MM.1S (cell line): ENCODE measurements around the gene FIBIN.

Experiments
- DNase-seq: peaks from one replicate; pipeline ENCODE4 v3.0.0-alpha.2; 2015
- H2AFZ ChIP-seq: fragments of 300-600 bp; sonication (generic); 2 replicates; pipeline ENCODE4 v1.6.0; 2016; ENCODE audit warnings: antibody characterized with exemption, low read length
- H3F3A ChIP-seq: fragments of 300-600 bp; sonication (generic); 2 replicates; pipeline ENCODE4 v1.6.1; 2016; ENCODE audit warnings: mild to moderate bottlenecking, antibody characterized with exemption, low read length, moderate library complexity, mixed read lengths; ENCODE audit not compliant: insufficient read depth
- H3K27ac ChIP-seq: fragments of 300-600 bp; sonication (generic); 2 replicates; pipeline ENCODE4 v1.5.1; 2016; ENCODE audit warnings: mild to moderate bottlenecking, low read length
- H3K27me3 ChIP-seq: fragments of 300-600 bp; sonication (generic); replicated peaks from 2 replicates; pipeline ENCODE4 v1.6.0; 2016; ENCODE audit warnings: low read length; ENCODE audit not compliant: insufficient read depth
- H3K36me3 ChIP-seq: fragments of 300-600 bp; sonication (generic); replicated peaks from 2 replicates; pipeline ENCODE4 v1.6.1; 2016; ENCODE audit warnings: mild to moderate bottlenecking, low read length, mixed read lengths; ENCODE audit not compliant: insufficient read depth
- H3K4me1 ChIP-seq: fragments of 300-600 bp; sonication (generic); 2 replicates; pipeline ENCODE4 v1.6.1; 2016; ENCODE audit warnings: low read length, mixed read lengths
- H3K4me2 ChIP-seq: fragments of 300-600 bp; sonication (generic); 2 replicates; pipeline ENCODE4 v1.6.0; 2016; ENCODE audit warnings: low read depth, low read length
- H3K4me3 ChIP-seq: fragments of 300-600 bp; sonication (generic); 2 replicates; pipeline ENCODE4 v1.5.1; 2016; ENCODE audit warnings: low read length, mixed read lengths
- H3K79me2 ChIP-seq: fragments of 300-600 bp; sonication (generic); 2 replicates; pipeline ENCODE4 v1.6.1; 2016; ENCODE audit warnings: mixed run types, low read length, mixed read lengths
- H3K9ac ChIP-seq: fragments of 300-600 bp; sonication (generic); 2 replicates; pipeline ENCODE4 v1.6.1; 2016; ENCODE audit warnings: low read length, mixed read lengths
- H3K9me2 ChIP-seq: fragments of 300-600 bp; sonication (generic); replicated peaks from 2 replicates; pipeline ENCODE4 v1.6.1; 2016; ENCODE audit warnings: mild to moderate bottlenecking, low read length, mixed read lengths; ENCODE audit not compliant: insufficient read depth
- H3K9me3 ChIP-seq: fragments of 300-600 bp; sonication (generic); replicated peaks from 2 replicates; pipeline ENCODE4 v1.6.1; 2016; ENCODE audit warnings: mild to moderate bottlenecking, low read length, mixed read lengths; ENCODE audit not compliant: insufficient read depth
- H4K20me1 ChIP-seq: fragments of 300-600 bp; sonication (generic); 2 replicates; pipeline ENCODE4 v1.6.1; 2016; ENCODE audit warnings: mild to moderate bottlenecking, low read length, moderate library complexity, mixed read lengths; ENCODE audit not compliant: insufficient read depth
- EZH2 ChIP-seq: fragments of 300-600 bp; sonication (generic); optimal IDR thresholded peaks from 2 replicates; pipeline ENCODE3; 2017; ENCODE audit warnings: low read depth, mild to moderate bottlenecking, antibody characterized with exemption, low read length, mixed read lengths
- EZH2phosphoT487 ChIP-seq: fragments of 300-600 bp; sonication (generic); IDR thresholded peaks from 2 replicates; pipeline ENCODE4 v1.6.1; 2018; ENCODE audit warnings: antibody characterized with exemption, low read length
- TF ChIP-seq, protein P1 (sequence below): fragments of 300-600 bp; sonication (generic); IDR thresholded peaks from 2 replicates; pipeline ENCODE4 v1.5.1; 2016; ENCODE audit warnings: antibody characterized with exemption, low read length, mixed read lengths

Gene FIBIN

DNA sequence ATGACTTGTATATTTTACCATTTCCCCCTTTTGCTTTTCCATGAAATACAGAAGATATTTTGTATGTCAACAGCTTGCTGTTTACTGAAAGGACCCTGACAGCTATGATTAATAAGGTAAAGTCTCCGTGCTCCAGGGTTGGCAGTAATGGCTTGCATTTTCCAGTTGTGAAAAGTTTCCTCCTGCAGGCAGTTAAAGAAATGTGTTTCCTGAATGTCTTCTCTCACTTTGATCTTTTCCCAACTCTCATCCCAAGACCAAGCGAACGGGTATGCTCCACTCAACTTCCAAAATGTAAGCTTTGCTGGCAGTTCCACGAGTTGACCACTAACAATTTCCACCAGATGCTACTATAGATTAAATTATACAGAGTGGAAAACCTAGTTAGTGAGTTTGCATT is 8.9 kb downstream of the FIBIN start:
- Histone ChIP-seq H3K4me3 (no peak overlapping the region), H3K79me2 (no peaks in the 10 kb centered on the region), H3K27ac (no peak overlapping the region), H3K9ac (no peak overlapping the region), H4K20me1 (no peaks in the 10 kb centered on the region), H3K9me2 (no peaks in the 10 kb centered on the region), H3K4me2 (no peak overlapping the region), H3K27me3 (no peaks in the 10 kb centered on the region), H3K9me3 (no peaks in the 10 kb centered on the region), H2AFZ (no peak overlapping the region), H3K4me1 (no peaks in the 10 kb centered on the region), H3F3A (no peaks in the 10 kb centered on the region), H3K36me3 (no peaks in the 10 kb centered on the region)
- DNase-seq, result no peak
- TF ChIP-seq, protein P1, sequence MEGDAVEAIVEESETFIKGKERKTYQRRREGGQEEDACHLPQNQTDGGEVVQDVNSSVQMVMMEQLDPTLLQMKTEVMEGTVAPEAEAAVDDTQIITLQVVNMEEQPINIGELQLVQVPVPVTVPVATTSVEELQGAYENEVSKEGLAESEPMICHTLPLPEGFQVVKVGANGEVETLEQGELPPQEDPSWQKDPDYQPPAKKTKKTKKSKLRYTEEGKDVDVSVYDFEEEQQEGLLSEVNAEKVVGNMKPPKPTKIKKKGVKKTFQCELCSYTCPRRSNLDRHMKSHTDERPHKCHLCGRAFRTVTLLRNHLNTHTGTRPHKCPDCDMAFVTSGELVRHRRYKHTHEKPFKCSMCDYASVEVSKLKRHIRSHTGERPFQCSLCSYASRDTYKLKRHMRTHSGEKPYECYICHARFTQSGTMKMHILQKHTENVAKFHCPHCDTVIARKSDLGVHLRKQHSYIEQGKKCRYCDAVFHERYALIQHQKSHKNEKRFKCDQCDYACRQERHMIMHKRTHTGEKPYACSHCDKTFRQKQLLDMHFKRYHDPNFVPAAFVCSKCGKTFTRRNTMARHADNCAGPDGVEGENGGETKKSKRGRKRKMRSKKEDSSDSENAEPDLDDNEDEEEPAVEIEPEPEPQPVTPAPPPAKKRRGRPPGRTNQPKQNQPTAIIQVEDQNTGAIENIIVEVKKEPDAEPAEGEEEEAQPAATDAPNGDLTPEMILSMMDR, result no peak
- TF ChIP-seq EZH2phosphoT487, result no peak
- no peak for TF ChIP-seq EZH2

DNA sequence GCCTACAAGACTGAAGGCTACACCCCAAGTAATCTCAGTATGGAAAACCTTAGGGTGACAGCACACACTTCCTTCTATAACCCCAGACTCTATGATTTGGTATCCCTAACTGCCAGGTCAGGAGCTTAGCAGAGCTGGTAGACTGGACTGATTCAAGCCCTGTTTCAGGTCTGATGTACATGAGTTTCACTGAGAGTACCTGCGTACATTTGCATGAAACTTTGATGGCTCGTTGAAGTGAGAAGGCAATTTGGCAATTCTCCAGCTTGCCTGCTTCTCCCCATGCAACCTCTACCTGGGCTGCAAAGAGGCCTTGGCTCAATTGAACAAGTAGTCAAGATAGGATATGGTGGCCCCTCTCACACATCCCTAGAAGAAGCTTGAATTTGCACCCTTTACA is 10.2 kb downstream of the FIBIN start:
- no peak for TF ChIP-seq EZH2
- TF ChIP-seq, protein P1, result no peak
- TF ChIP-seq EZH2phosphoT487, result no peak
- Histone ChIP-seq H3K4me1 (no peaks in the 10 kb centered on the region), H3F3A (no peaks in the 10 kb centered on the region), H3K27me3 (no peaks in the 10 kb centered on the region), H3K27ac (no peak overlapping the region), H3K4me3 (no peak overlapping the region), H3K4me2 (no peak overlapping the region), H4K20me1 (no peaks in the 10 kb centered on the region), H2AFZ (no peak overlapping the region), H3K36me3 (no peaks in the 10 kb centered on the region), H3K9ac (no peak overlapping the region), H3K9me2 (no peaks in the 10 kb centered on the region), H3K9me3 (no peaks in the 10 kb centered on the region), H3K79me2 (no peaks in the 10 kb centered on the region)
- DNase-seq, result no peak

DNA sequence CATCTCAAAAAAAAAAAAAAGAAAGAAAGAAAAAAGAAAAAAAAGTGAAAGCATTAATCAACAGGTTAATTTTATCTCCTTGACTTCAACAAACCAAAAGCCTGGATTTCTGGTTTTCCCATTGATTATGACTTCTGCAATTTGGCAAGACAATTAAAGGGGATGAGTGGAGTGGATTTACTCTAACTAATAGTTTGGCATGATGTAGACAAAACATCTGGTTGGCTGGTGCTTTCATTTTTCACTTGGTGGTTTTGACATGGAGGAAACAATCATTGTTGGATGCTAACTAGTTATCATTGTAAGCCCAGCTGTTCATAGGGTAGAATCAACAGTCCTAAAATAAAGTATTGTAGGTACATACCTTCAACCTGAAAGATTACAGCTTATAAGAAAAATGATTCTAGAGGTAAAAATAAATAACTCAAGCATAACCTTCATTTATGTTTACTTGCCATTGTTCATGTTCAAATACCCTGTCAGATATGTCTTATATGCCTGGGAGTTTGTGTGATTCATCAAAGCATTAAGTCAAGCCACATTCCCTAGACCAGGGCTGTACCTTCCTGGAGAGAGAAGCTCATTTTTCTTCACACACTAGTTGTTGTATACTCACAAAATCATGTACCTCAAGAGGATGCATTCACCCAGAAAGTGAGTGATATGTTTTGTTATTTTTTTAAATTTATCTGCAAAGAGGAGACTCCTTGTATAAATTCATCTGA is 15.1 kb downstream of the FIBIN start:
- no peaks in the 10 kb centered on the region for H4K20me1 ChIP-seq
- H3K27me3 ChIP-seq, result no peaks in the 10 kb centered on the region
- H3K79me2 ChIP-seq, result no peaks in the 10 kb centered on the region
- DNase-seq, result no peak
- no peaks in the 10 kb centered on the region for H3K9me2 ChIP-seq
- no peaks in the 10 kb centered on the region for H3K9me3 ChIP-seq
- no peak overlapping the region for H3K27ac ChIP-seq
- no peak overlapping the region for H3K4me3 ChIP-seq
- H3F3A ChIP-seq, result no peaks in the 10 kb centered on the region
- no peaks in the 10 kb centered on the region for H3K36me3 ChIP-seq
- H3K4me2 ChIP-seq, result no peak overlapping the region
- TF ChIP-seq EZH2, result no peak
- no peak for TF ChIP-seq EZH2phosphoT487
- TF ChIP-seq, protein P1, result no peak
- no peaks in the 10 kb centered on the region for H3K4me1 ChIP-seq
- H3K9ac ChIP-seq, result no peak overlapping the region
- H2AFZ ChIP-seq, result no peak overlapping the region
